Natural killer cell (primary cell): ENCODE results near the gene TBATA. TPM values are rescaled to one million over a fixed set of nuclear protein-coding genes. Genes with fewer than 3 reads are reported as not detected.
A peak's percentile ranks its signal among the peaks of the same experiment; 100 is the strongest.

Experiments used
- ATAC-seq, 3 donors: fragments of 150-1000 bp in 2 of 3; fragments of 200-7000 bp in 1 of 3; cut with Tn5 transposase; 1 replicate in 1 of 3; 2 replicates in 2 of 3; pipeline ENCODE4 v1.10.0; 2021; ENCODE audit warnings: mild to moderate bottlenecking in 2 of 3, moderate library complexity in 2 of 3
- DNase-seq, 2 donors: peaks; one replicate each; pipeline versions ENCODE4 v3.0.0 to v3.0.0-alpha.2; 2013 to 2021; ENCODE audit warnings: mixed read lengths in 1 of 2
- H3K27ac ChIP-seq: one replicate; pipeline ENCODE4 v1.5.1; 2013; ENCODE audit warnings: mild to moderate bottlenecking, low read length
- H3K27me3 ChIP-seq: one replicate; pipeline ENCODE4 v1.6.1; 2013; ENCODE audit warnings: low read length; ENCODE audit not compliant: control insufficient read depth, insufficient read depth
- H3K36me3 ChIP-seq: one replicate; pipeline ENCODE4 v1.6.1; 2013; ENCODE audit warnings: low read length; ENCODE audit not compliant: control insufficient read depth, insufficient read depth
- H3K4me1 ChIP-seq: one replicate; pipeline ENCODE4 v1.6.1; 2013; ENCODE audit warnings: low read length; ENCODE audit not compliant: control insufficient read depth, insufficient read depth
- H3K4me3 ChIP-seq: one replicate; pipeline ENCODE4 v1.5.1; 2013; ENCODE audit warnings: low read length
- H3K9me3 ChIP-seq: one replicate; pipeline ENCODE4 v1.6.1; 2013; ENCODE audit warnings: low read length; ENCODE audit not compliant: control insufficient read depth, insufficient read depth
- H3K27ac Mint-ChIP-seq, 2 donors: one replicate each; pipeline ENCODE4 v1.8.0; 2022; ENCODE audit warnings: mild to moderate bottlenecking in 2 of 2, mixed read lengths in 2 of 2, moderate library complexity in 1 of 2
- H3K27me3 Mint-ChIP-seq, 2 donors: one replicate each; pipeline ENCODE4 v1.8.0; 2022; ENCODE audit warnings: low read depth in 2 of 2, mixed read lengths in 2 of 2
- H3K36me3 Mint-ChIP-seq: one replicate; pipeline ENCODE4 v1.8.0; 2022; ENCODE audit warnings: mixed read lengths
- H3K4me1 Mint-ChIP-seq, 2 donors: one replicate each; pipeline ENCODE4 v1.8.0; 2022; ENCODE audit warnings: mixed read lengths in 2 of 2
- H3K4me3 Mint-ChIP-seq: one replicate; pipeline ENCODE4 v1.8.0; 2022; ENCODE audit warnings: mild to moderate bottlenecking, moderate library complexity, mixed read lengths
- H3K9me3 Mint-ChIP-seq, 2 donors: one replicate each; pipeline ENCODE4 v1.8.0; 2022; ENCODE audit warnings: mixed read lengths in 2 of 2
- whole genome bisulfite sequencing: methylation state at CpG from one replicate; pipeline ENCODE4 v1.1.7; 2013; ENCODE audit warnings: missing lambda C conversion rate; ENCODE audit not compliant: insufficient coverage; 5-methylcytosine and 5-hydroxymethylcytosine counted together
- intact Hi-C: fragments of 100-400 bp; cut with micrococcal nuclease; formaldehyde crosslinking; loops from one replicate; pipeline ENCODE4 v1.14.2; 2022
- total RNA-seq, 4 donors: library from RNA; stranded (reverse); fragments of 120-200 nt in 1 of 4; gene quantifications; one replicate each; pipeline versions ENCODE4 v1.2.3 to v1.2.4, GENCODE V29; 2013 to 2022
- TF ChIP-seq, protein P1 (sequence below): fragments of 200-600 bp; IDR thresholded peaks from one replicate; pipeline ENCODE4 v1.8.0; 2022; ENCODE audit warnings: antibody characterized with exemption

TBATA gene
- total RNA-seq, 3 donors from 2014 or later (not counting 1 experiment from before 2014, with no cell fraction given), result 0.16 TPM; not detected in 2

DNA sequence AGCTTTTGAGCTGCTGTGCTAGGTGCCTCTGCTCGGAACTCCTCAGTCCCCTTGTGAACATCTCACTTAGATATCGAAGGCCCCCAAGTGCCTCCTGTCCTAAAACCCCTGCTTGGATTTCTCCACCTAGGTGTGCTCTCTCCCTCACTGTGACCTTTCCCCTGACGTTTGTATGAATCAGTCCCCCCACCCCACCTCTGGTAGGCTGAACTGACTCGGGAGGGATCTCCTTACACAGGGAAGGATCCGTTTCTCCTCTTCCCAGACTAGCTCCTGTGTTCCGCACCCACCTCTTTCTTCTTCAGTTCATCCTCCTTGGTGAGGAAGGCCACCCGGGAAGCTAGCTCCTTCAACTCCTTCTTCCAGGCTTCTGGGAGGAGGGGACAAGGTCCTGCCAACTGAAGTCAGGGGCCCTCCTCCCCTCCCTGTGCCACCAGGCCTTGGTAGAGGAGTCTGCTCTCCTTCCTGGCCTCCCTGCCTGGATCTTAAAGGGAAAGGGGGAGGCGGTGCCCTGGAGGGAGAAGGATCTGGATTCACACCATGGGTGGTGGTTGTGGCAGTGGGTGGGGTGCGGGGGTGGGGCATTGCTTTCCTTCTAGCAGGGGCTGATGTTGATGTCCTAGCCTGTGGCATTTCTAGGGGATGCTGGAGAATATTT is 6.8 kb downstream of the TBATA start:
- DNase-seq (no peak), ATAC-seq (no peak)
- Histone ChIP-seq H3K27me3 (no peaks in the 10 kb centered on the region), H3K9me3 (no peaks in the 10 kb centered on the region), H3K36me3 (no peaks in the 10 kb centered on the region), H3K27ac (no peak overlapping the region), H3K4me3 (no peak overlapping the region), H3K4me1 (peaks cover 6% of the 10 kb centered on the region)
- H3K4me3 Mint-ChIP-seq, result no peak overlapping the region
- H3K4me1 Mint-ChIP-seq, result peaks cover 6 to 7% of the 10 kb centered on the region in 2 donors
- no peaks in the 10 kb centered on the region for H3K9me3 Mint-ChIP-seq
- no peaks in the 10 kb centered on the region for H3K36me3 Mint-ChIP-seq
- TF ChIP-seq, protein P1, sequence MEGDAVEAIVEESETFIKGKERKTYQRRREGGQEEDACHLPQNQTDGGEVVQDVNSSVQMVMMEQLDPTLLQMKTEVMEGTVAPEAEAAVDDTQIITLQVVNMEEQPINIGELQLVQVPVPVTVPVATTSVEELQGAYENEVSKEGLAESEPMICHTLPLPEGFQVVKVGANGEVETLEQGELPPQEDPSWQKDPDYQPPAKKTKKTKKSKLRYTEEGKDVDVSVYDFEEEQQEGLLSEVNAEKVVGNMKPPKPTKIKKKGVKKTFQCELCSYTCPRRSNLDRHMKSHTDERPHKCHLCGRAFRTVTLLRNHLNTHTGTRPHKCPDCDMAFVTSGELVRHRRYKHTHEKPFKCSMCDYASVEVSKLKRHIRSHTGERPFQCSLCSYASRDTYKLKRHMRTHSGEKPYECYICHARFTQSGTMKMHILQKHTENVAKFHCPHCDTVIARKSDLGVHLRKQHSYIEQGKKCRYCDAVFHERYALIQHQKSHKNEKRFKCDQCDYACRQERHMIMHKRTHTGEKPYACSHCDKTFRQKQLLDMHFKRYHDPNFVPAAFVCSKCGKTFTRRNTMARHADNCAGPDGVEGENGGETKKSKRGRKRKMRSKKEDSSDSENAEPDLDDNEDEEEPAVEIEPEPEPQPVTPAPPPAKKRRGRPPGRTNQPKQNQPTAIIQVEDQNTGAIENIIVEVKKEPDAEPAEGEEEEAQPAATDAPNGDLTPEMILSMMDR, result no peak
- no peak overlapping the region for H3K27ac Mint-ChIP-seq
- intact Hi-C loops, result no loop called here
- no peaks in the 10 kb centered on the region for H3K27me3 Mint-ChIP-seq
- WGBS, result 80% methylated on average over 8 of the region's 9 CpGs

DNA sequence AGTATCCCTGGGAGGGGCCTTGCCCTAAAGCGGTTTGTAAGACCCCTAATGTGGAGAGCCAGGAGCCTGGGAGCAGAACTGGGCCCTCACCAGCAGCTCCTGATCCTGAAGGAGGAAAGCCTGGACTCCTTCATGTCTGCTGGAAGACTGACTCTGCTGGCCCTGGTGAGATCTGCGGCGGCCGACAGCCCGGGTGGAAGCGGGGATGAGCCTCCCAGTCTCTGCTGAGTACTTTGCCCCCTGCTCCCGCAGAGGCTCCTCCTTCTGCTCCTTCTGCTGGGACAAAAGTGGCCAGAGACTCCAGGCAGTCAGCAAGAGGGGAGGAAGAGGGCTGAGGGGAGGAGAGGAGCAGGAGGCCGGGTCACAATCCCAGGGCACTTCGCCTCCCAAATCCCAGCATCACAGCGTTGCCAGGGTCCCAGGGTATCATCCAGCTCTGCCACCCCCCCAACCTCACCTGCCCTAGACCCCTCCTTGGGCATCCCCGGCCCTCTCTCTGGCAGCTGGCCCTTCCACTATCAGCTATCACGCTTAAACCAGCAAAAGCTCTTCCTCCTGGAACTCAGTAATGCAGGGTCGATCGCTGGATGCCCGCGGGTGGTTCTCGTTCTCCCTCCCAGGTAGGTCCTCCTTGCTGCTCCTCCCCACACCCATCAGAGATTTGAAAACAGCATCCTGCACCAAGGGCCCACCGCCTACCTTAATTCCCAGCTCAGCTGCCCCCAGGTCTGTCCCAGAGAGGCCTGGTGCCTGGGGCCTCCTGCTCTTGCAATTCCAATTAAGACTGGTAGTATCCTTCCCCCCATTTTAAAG is 7.9 kb downstream of the TBATA start:
- Histone ChIP-seq H3K9me3 (no peaks in the 10 kb centered on the region), H3K4me1 (no peaks in the 10 kb centered on the region), H3K36me3 (no peaks in the 10 kb centered on the region), H3K27me3 (no peaks in the 10 kb centered on the region), H3K27ac (no peak overlapping the region), H3K4me3 (no peak overlapping the region)
- no peak overlapping the region for H3K27ac Mint-ChIP-seq
- H3K27me3 Mint-ChIP-seq, result no peaks in the 10 kb centered on the region
- H3K36me3 Mint-ChIP-seq, result no peaks in the 10 kb centered on the region
- no peak for ATAC-seq
- H3K9me3 Mint-ChIP-seq, result no peaks in the 10 kb centered on the region
- WGBS, result 90% methylated on average over 18 of the region's 18 CpGs
- TF ChIP-seq, protein P1, result no peak
- intact Hi-C loops, result no loop called here
- peak in 1 of 2 donors; percentile 12 for DNase-seq
- H3K4me1 Mint-ChIP-seq, result no peaks in the 10 kb centered on the region
- H3K4me3 Mint-ChIP-seq, result no peak overlapping the region

DNA sequence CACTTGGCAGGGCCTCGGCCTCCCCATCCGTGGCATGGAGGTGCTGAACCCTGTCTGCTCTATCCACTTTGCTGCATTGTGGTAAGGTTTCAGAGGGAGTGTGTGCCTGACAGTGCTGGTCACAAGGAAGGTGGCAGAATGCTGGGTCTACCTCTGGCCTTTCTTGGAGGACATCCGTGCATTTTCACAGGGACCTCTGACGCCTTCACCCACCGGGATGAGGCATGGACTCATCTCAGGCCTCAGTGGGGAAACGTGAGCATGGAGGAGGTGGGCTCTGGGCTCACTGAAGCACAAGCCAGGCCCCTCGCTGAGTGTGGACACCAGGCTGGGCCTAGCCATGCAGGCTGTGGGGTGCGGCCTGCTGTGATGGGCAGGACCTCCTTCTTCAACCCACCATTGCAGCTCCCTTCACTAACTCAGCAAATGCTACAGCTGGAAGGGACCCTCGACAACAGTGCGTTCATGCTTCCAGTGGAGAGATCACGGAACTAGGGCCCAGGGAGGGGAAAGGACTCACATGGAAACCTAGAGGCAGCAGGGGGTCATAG is 8.6 kb downstream of the TBATA start:
- H3K9me3 ChIP-seq, result no peaks in the 10 kb centered on the region
- no peak overlapping the region for H3K27ac ChIP-seq
- H3K36me3 Mint-ChIP-seq, result no peaks in the 10 kb centered on the region
- WGBS, result 85% methylated on average over 11 of the region's 11 CpGs
- H3K4me3 Mint-ChIP-seq, result no peak overlapping the region
- no peaks in the 10 kb centered on the region for H3K4me1 ChIP-seq
- no peaks in the 10 kb centered on the region for H3K27me3 Mint-ChIP-seq
- ATAC-seq (no peak), DNase-seq (peak in 1 of 2 donors; percentile 9)
- H3K4me1 Mint-ChIP-seq, result peaks cover 0 to 4% of the 10 kb centered on the region in 2 donors
- intact Hi-C loops, result no loop called here
- no peak overlapping the region for H3K27ac Mint-ChIP-seq
- H3K36me3 ChIP-seq, result no peaks in the 10 kb centered on the region
- H3K9me3 Mint-ChIP-seq, result no peaks in the 10 kb centered on the region
- no peaks in the 10 kb centered on the region for H3K27me3 ChIP-seq
- H3K4me3 ChIP-seq, result no peak overlapping the region
- TF ChIP-seq, protein P1, result no peak
